ENCODE results near the gene TIGAR.

DNA sequence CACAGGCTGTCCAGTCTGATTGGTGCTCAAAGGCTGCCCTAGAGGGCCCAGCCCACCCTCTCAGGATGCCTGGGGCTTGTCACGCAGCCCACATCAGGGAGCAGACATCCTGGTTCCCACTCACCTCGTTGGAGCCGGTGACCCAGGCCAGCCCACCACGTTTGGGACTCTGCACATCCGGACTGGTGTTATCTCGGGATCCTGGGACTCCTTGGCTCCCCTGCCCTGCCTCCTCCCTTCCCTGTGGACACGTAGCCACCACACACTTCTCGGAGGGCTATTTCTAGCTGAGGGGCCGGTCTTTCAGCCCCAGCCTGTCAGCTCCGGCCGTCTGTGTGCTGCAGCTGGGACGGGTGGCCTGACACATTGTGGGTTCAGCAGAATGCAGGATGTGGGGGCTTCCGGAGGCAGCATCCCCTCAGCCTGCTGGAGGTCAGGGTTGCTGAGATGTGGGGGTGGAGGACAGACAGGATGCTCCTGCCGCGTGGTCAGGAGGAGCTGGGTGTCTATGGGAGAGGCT is 71.3 kb downstream of the TIGAR start:
- TF ChIP-seq, protein P1, sequence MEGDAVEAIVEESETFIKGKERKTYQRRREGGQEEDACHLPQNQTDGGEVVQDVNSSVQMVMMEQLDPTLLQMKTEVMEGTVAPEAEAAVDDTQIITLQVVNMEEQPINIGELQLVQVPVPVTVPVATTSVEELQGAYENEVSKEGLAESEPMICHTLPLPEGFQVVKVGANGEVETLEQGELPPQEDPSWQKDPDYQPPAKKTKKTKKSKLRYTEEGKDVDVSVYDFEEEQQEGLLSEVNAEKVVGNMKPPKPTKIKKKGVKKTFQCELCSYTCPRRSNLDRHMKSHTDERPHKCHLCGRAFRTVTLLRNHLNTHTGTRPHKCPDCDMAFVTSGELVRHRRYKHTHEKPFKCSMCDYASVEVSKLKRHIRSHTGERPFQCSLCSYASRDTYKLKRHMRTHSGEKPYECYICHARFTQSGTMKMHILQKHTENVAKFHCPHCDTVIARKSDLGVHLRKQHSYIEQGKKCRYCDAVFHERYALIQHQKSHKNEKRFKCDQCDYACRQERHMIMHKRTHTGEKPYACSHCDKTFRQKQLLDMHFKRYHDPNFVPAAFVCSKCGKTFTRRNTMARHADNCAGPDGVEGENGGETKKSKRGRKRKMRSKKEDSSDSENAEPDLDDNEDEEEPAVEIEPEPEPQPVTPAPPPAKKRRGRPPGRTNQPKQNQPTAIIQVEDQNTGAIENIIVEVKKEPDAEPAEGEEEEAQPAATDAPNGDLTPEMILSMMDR (IDR thresholded peaks at IDR 0.05), result no peak
- no peak for TF ChIP-seq POLR2A (IDR thresholded peaks at IDR 0.05)
